HEK293 (cell line): ENCODE data around the gene STMND1.
A peak's percentile ranks its signal among the peaks of the same experiment; 100 is the strongest.

Experiments
- CTCF ChIA-PET: fragments of 350-600 bp; formaldehyde crosslinking; extraction: SDS; loops from one replicate; lab custom pipeline; 2021; ENCODE audit warnings: antibody characterized with exemption; lab: Yijun Ruan, JAX
- POLR2A ChIA-PET: fragments of 300-600 bp; formaldehyde crosslinking; extraction: SDS; loops from one replicate; lab custom pipeline; 2020; ENCODE audit warnings: antibody characterized with exemption, inconsistent platforms; lab: Yijun Ruan, JAX
- H3K27ac ChIP-seq: fragments of 200-500 bp; sonication (Bioruptor generic); 2 replicates; pipeline ENCODE4 v1.5.1; 2014; ENCODE audit warnings: low read depth, low read length, control low read depth, inconsistent platforms; ENCODE audit errors: extremely low read depth
- H3K36me3 ChIP-seq, 2 experiments: fragments of 200-500 bp in 1 of 2; sonication (Bioruptor generic) in 1 of 2; 1 replicate in 1 of 2; 2 replicates in 1 of 2; pipeline ENCODE4 v1.5.1; 2014 to 2017; ENCODE audit warnings: inconsistent platforms in 2 of 2, low read length in 2 of 2; ENCODE audit not compliant: control insufficient read depth in 2 of 2, insufficient read depth in 1 of 2
- H3K4me1 ChIP-seq: fragments of 200-500 bp; sonication (Bioruptor generic); 2 replicates; pipeline ENCODE4 v1.5.1; 2014; ENCODE audit warnings: mild to moderate bottlenecking, low read length, inconsistent platforms; ENCODE audit not compliant: control insufficient read depth, insufficient read depth
- H3K4me3 ChIP-seq: 2 replicates; pipeline ENCODE4 v1.5.1; 2011; ENCODE audit warnings: low read depth, mild to moderate bottlenecking, control low read depth, low read length, moderate library complexity
- H3K9me3 ChIP-seq: fragments of 200-500 bp; sonication (Bioruptor generic); 2 replicates; pipeline ENCODE4 v1.5.1; 2014; ENCODE audit warnings: low read depth, low read length, inconsistent platforms; ENCODE audit not compliant: control insufficient read depth, insufficient read depth
- BCL11A ChIP-seq: fragments of 450-650 bp; formaldehyde crosslinking; IDR thresholded peaks from 2 replicates; pipeline ENCODE4 v1.5.1; 2016; ENCODE audit warnings: low read depth, missing biosample characterization, missing genetic modification characterization
- HOXD13 ChIP-seq: sonication (generic); formaldehyde crosslinking; IDR thresholded peaks from 2 replicates; pipeline ENCODE4 v1.8.0; 2022; ENCODE audit warnings: missing genetic modification reagents, borderline replicate concordance
- PRDM1 ChIP-seq: fragments of 450-650 bp; formaldehyde crosslinking; IDR thresholded peaks from 2 replicates; pipeline ENCODE4; 2016; ENCODE audit warnings: missing biosample characterization, missing genetic modification characterization
- ZFHX2 ChIP-seq: fragments of 450-650 bp; formaldehyde crosslinking; conservative IDR thresholded peaks from 2 replicates; pipeline ENCODE4 v1.5.1; 2016; ENCODE audit warnings: missing biosample characterization, missing genetic modification characterization
- ZFP37 ChIP-seq: fragments of 450-650 bp; formaldehyde crosslinking; IDR thresholded peaks from 2 replicates; pipeline ENCODE4 v1.5.1; 2016; ENCODE audit warnings: missing biosample characterization, missing genetic modification characterization
- ZNF174 ChIP-seq: fragments of 450-650 bp; formaldehyde crosslinking; IDR thresholded peaks from 2 replicates; pipeline ENCODE4 v1.5.0; 2017; ENCODE audit warnings: missing biosample characterization, mild to moderate bottlenecking, missing genetic modification characterization
- ZNF266 ChIP-seq: fragments of 450-650 bp; formaldehyde crosslinking; IDR thresholded peaks from 2 replicates; pipeline ENCODE4 v1.5.1; 2016; ENCODE audit warnings: missing biosample characterization, missing genetic modification characterization, low read depth
- ZNF292 ChIP-seq: fragments of 450-650 bp; formaldehyde crosslinking; IDR thresholded peaks from 2 replicates; pipeline ENCODE4 v1.5.1; 2016; ENCODE audit warnings: low read depth, missing biosample characterization, missing genetic modification characterization, borderline replicate concordance
- ZNF426 ChIP-seq: fragments of 450-650 bp; formaldehyde crosslinking; IDR thresholded peaks from 2 replicates; pipeline ENCODE4 v1.5.1; 2017; ENCODE audit warnings: missing biosample characterization, missing genetic modification characterization, mild to moderate bottlenecking, inconsistent platforms, moderate library complexity
- ZNF596 ChIP-seq: fragments of 450-650 bp; IDR thresholded peaks from 2 replicates; pipeline ENCODE4 v1.5.0; 2018; ENCODE audit warnings: missing biosample characterization, mild to moderate bottlenecking, missing genetic modification characterization, moderate library complexity
- ZNF610 ChIP-seq: fragments of 450-650 bp; formaldehyde crosslinking; IDR thresholded peaks from 2 replicates; pipeline ENCODE4 v1.5.1; 2016; ENCODE audit warnings: missing biosample characterization, missing genetic modification characterization, borderline replicate concordance
- ZNF654 ChIP-seq: fragments of 450-650 bp; formaldehyde crosslinking; IDR thresholded peaks from 2 replicates; pipeline ENCODE4 v1.5.1; 2016; ENCODE audit warnings: low read depth, missing biosample characterization, missing genetic modification characterization
- ZNF664 ChIP-seq: fragments of 450-650 bp; formaldehyde crosslinking; IDR thresholded peaks from 2 replicates; pipeline ENCODE4 v1.5.1; 2016; ENCODE audit warnings: missing biosample characterization, missing genetic modification characterization
- ZNF768 ChIP-seq: fragments of 450-650 bp; formaldehyde crosslinking; IDR thresholded peaks from 2 replicates; pipeline ENCODE4 v1.5.1; 2018; ENCODE audit warnings: missing biosample characterization, mild to moderate bottlenecking, missing genetic modification characterization
- TF ChIP-seq, protein P1 (sequence below): fragments of 450-650 bp; formaldehyde crosslinking; conservative IDR thresholded peaks from 2 replicates; pipeline ENCODE4 v1.5.1; 2016; ENCODE audit warnings: low read depth, missing biosample characterization, missing genetic modification characterization
- TF ChIP-seq, protein P2 (sequence below): fragments of 450-650 bp; formaldehyde crosslinking; IDR thresholded peaks from 2 replicates; pipeline ENCODE4 v1.5.1; 2016; ENCODE audit warnings: missing biosample characterization, missing genetic modification characterization
- TF ChIP-seq, protein P3 (sequence below): fragments of 450-650 bp; formaldehyde crosslinking; IDR thresholded peaks from 2 replicates; pipeline ENCODE4 v1.5.1; 2016; ENCODE audit warnings: missing biosample characterization, missing genetic modification characterization
- TF ChIP-seq, protein P4 (sequence below): fragments of 450-650 bp; formaldehyde crosslinking; IDR thresholded peaks from 2 replicates; pipeline ENCODE4 v1.5.1; 2017; ENCODE audit warnings: missing biosample characterization, missing genetic modification characterization
- TF ChIP-seq, protein P5 (sequence below): fragments of 450-650 bp; formaldehyde crosslinking; IDR thresholded peaks from 2 replicates; pipeline ENCODE4 v1.5.1; 2016; ENCODE audit warnings: missing biosample characterization, missing genetic modification characterization

The STMND1 gene

DNA sequence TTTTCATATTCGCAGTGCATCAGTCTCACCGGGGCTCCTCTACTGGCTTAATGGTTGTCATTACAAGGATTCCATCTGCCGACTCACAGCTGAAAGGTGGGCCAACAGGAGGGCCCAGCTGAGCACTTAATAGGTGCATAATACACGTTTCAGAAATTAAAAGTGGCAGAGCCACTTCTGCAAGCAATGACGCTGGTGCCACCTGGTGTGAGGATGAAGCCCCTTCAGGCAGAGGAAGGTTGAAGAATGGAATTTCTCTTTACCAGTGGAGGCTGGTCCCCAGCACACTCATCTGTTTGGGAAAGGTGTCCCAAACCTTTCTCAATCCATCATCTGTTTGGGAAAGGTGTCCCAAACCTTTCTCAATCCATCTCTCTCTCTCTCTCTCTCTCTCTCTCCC lies 8.2 kb upstream of the STMND1 start:
- TF ChIP-seq ZFP37 (tag by site-specific recombination) = no peak
- TF ChIP-seq, protein P1, sequence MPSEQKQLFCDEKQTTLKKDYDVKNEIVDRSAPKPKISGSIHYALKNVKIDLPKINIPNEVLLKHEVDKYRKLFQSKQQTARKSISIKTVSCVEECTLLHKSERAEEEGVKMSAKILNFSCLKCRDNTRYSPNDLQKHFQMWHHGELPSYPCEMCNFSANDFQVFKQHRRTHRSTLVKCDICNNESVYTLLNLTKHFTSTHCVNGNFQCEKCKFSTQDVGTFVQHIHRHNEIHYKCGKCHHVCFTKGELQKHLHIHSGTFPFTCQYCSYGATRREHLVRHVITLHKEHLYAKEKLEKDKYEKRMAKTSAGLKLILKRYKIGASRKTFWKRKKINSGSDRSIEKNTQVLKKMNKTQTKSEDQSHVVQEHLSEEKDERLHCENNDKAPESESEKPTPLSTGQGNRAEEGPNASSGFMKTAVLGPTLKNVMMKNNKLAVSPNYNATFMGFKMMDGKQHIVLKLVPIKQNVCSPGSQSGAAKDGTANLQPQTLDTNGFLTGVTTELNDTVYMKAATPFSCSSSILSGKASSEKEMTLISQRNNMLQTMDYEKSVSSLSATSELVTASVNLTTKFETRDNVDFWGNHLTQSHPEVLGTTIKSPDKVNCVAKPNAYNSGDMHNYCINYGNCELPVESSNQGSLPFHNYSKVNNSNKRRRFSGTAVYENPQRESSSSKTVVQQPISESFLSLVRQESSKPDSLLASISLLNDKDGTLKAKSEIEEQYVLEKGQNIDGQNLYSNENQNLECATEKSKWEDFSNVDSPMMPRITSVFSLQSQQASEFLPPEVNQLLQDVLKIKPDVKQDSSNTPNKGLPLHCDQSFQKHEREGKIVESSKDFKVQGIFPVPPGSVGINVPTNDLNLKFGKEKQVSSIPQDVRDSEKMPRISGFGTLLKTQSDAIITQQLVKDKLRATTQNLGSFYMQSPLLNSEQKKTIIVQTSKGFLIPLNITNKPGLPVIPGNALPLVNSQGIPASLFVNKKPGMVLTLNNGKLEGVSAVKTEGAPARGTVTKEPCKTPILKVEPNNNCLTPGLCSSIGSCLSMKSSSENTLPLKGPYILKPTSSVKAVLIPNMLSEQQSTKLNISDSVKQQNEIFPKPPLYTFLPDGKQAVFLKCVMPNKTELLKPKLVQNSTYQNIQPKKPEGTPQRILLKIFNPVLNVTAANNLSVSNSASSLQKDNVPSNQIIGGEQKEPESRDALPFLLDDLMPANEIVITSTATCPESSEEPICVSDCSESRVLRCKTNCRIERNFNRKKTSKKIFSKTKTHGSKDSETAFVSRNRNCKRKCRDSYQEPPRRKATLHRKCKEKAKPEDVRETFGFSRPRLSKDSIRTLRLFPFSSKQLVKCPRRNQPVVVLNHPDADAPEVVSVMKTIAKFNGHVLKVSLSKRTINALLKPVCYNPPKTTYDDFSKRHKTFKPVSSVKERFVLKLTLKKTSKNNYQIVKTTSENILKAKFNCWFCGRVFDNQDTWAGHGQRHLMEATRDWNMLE (tag by site-specific recombination) = no peak
- TF ChIP-seq, protein P2, sequence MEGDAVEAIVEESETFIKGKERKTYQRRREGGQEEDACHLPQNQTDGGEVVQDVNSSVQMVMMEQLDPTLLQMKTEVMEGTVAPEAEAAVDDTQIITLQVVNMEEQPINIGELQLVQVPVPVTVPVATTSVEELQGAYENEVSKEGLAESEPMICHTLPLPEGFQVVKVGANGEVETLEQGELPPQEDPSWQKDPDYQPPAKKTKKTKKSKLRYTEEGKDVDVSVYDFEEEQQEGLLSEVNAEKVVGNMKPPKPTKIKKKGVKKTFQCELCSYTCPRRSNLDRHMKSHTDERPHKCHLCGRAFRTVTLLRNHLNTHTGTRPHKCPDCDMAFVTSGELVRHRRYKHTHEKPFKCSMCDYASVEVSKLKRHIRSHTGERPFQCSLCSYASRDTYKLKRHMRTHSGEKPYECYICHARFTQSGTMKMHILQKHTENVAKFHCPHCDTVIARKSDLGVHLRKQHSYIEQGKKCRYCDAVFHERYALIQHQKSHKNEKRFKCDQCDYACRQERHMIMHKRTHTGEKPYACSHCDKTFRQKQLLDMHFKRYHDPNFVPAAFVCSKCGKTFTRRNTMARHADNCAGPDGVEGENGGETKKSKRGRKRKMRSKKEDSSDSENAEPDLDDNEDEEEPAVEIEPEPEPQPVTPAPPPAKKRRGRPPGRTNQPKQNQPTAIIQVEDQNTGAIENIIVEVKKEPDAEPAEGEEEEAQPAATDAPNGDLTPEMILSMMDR (tag by site-specific recombination) = peak; percentile 45; the same call in 1 of the 2 replicates
- TF ChIP-seq ZNF768 (tag by site-specific recombination) = no peak
- no peak for TF ChIP-seq ZFHX2
- TF ChIP-seq, protein P3, sequence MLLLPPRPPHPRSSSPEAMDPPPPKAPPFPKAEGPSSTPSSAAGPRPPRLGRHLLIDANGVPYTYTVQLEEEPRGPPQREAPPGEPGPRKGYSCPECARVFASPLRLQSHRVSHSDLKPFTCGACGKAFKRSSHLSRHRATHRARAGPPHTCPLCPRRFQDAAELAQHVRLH = no peak
- no peak for TF ChIP-seq BCL11A
- no peak for TF ChIP-seq ZNF174 (tag by site-specific recombination)
- peak; percentile 58 for TF ChIP-seq ZNF654 (tag by site-specific recombination)
- TF ChIP-seq ZNF664 (tag by site-specific recombination) = 0 out of 2 replicates have a peak, but pooled peaks have one; percentile 23
- no peak for TF ChIP-seq PRDM1 (tag by site-specific recombination)
- TF ChIP-seq ZNF596 (tag by site-specific recombination) = 0 out of 2 replicates have a peak, but pooled peaks have one; percentile 36
- TF ChIP-seq, all 188 proteins: peak for 4
- CTCF ChIA-PET = interaction anchor here (0.6 to 1.7 kb wide), 11 partner anchors 27 to 972 kb away, joined by 3 to 5 read pairs (median 3); no protein-coding TSS in a partner anchor
- H3K9me3 ChIP-seq = no peaks in the 10 kb centered on the region
- peaks cover 7% of the 10 kb centered on the region; the same call in 1 of the 2 replicates for H3K4me1 ChIP-seq
- H3K36me3 ChIP-seq = no peaks in the 10 kb centered on the region
- H3K4me3 ChIP-seq = no peak overlapping the region
- POLR2A ChIA-PET = interaction anchor here (1.5 kb wide), 1 partner anchor 7 kb away, joined by 4 read pairs; no protein-coding TSS in a partner anchor
- no peak overlapping the region for H3K27ac ChIP-seq

DNA sequence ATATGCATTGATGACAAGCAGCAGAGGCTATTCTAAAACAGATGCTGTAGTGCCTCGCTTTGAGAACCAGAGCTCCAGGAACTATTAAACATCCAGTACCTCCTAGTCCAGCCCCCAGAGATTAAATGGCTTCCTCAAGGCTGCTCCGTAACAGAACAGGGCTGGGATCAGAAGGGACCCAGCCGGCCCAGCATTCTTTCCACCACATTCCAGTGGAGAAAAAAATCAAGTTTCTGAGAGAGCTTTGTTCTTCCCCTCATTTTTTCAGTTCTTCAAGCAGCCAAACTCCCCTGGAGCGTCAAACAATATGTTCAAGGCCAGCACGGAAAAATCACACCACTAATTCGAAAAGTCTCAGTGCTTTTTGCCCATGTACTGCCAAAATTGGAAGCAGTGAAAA lies 5.8 kb upstream of the STMND1 start:
- H3K27ac ChIP-seq = no peak overlapping the region
- H3K4me1 ChIP-seq = peaks cover 9% of the 10 kb centered on the region; the same call in 1 of the 2 replicates
- no peaks in the 10 kb centered on the region for H3K36me3 ChIP-seq
- CTCF ChIA-PET = interaction anchor here (0.6 to 5.5 kb wide), 3 partner anchors 10 to 131 kb away, joined by 3 to 44 read pairs (median 4); no protein-coding TSS in a partner anchor
- POLR2A ChIA-PET = no interaction called here
- no peak overlapping the region for H3K4me3 ChIP-seq
- H3K9me3 ChIP-seq = no peaks in the 10 kb centered on the region
- TF ChIP-seq ZNF292 (no peak), HOXD13 (CRISPR knock-in tag) (no peak), ZNF610 (tag by site-specific recombination) (no peak), PRDM1 (tag by site-specific recombination) (no peak), ZNF426 (no peak), ZNF266 (tag by site-specific recombination) (no peak)
- TF ChIP-seq, protein P4, sequence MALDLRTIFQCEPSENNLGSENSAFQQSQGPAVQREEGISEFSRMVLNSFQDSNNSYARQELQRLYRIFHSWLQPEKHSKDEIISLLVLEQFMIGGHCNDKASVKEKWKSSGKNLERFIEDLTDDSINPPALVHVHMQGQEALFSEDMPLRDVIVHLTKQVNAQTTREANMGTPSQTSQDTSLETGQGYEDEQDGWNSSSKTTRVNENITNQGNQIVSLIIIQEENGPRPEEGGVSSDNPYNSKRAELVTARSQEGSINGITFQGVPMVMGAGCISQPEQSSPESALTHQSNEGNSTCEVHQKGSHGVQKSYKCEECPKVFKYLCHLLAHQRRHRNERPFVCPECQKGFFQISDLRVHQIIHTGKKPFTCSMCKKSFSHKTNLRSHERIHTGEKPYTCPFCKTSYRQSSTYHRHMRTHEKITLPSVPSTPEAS (tag by site-specific recombination) = no peak
- TF ChIP-seq, protein P5, sequence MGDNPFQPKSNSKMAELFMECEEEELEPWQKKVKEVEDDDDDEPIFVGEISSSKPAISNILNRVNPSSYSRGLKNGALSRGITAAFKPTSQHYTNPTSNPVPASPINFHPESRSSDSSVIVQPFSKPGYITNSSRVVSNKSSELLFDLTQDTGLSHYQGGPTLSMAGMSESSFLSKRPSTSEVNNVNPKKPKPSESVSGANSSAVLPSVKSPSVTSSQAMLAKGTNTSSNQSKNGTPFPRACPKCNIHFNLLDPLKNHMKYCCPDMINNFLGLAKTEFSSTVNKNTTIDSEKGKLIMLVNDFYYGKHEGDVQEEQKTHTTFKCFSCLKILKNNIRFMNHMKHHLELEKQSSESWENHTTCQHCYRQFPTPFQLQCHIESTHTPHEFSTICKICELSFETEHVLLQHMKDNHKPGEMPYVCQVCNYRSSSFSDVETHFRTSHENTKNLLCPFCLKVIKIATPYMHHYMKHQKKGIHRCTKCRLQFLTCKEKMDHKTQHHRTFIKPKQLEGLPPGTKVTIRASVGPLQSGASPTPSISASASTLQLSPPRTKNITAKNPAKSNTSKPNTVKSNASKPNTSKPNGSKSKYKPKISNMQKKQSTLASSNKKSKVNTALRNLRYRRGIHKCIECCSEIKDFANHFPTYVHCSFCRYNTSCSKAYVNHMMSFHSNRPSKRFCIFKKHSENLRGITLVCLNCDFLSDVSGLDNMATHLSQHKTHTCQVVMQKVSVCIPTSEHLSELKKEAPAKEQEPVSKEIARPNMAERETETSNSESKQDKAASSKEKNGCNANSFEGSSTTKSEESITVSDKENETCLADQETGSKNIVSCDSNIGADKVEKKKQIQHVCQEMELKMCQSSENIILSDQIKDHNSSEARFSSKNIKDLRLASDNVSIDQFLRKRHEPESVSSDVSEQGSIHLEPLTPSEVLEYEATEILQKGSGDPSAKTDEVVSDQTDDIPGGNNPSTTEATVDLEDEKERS = no peak
